Adipose tissue (tissue), 3 donors: Measurements from ENCODE around the gene VAV2. TPM values are rescaled to one million over a fixed set of nuclear protein-coding genes. Genes with fewer than 3 reads are reported as not detected.

Experiments
- H3K27ac ChIP-seq: one replicate; pipeline ENCODE4 v1.5.1; 2013; ENCODE audit warnings: low read depth, low read length
- WGBS, 3 donors: extraction: QIAGEN DNeasy Blood & Tissue Kit; methylation state at CpG; one replicate each; pipeline ENCODE4 v1.1.7; 2013; 5-methylcytosine and 5-hydroxymethylcytosine counted together
- polyA plus RNA-seq, 3 donors: library from polyadenylated mRNA; stranded (reverse); fragments of 200-250 nt; gene quantifications; one replicate each; pipeline ENCODE4 v1.2.3, GENCODE V29; 2013
- donor health status: healthy with polysubstance abuse.
- donor health status: Bipolar disorder and iron deficiency.
- donor health status: healthy.

The VAV2 gene
- polyA plus RNA-seq, 3 donors = 6.0 to 15.2 (median 6.9) TPM

DNA sequence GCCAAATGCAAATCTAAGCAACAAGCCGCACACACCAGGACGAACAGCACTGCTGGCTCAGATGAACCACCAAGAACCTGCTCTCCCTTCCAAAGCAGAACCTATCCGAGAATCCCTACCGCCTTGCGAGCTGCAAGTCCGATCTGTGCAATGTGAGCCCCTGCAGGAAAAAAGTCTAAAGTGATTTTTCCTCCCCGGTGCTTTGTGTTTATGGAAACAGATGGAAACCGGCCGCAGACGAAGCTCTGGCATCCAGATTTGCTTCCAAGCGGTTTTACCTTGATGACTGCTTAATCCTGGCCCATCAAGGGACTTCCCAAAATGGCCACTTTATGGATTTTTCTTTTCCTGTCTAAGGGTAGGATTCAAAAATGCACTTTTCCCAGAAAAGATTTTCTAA is 112.5 kb downstream of the VAV2 start:
- 86 to 93% (median 89%) methylated on average over 11 of the region's 11 CpGs for WGBS, 3 donors
- H3K27ac ChIP-seq = no peak overlapping the region

DNA sequence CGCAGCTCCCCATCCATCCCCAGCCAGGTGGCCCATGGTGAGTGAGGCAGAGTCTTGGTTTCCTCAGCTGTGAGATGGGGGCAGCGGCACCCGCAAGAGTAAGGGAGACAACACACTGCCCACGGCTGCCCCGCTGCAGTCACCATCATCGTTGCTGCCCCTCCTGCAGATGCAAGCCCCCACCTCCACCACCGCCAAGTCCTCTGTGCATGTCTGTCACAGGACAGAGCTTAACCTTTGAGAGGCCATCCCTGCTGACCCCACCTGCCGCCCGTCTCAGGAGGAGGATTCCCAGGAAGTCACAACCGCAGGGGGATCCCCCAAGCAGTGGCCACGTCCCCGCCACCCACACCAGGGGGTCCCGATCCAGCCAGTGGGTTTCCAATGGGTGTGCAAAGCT is 113.7 kb downstream of the VAV2 start:
- H3K27ac ChIP-seq = no peak overlapping the region
- WGBS, 3 donors = 90 to 94% (median 94%) methylated on average over 12 to 13 of the region's 13 CpGs

DNA sequence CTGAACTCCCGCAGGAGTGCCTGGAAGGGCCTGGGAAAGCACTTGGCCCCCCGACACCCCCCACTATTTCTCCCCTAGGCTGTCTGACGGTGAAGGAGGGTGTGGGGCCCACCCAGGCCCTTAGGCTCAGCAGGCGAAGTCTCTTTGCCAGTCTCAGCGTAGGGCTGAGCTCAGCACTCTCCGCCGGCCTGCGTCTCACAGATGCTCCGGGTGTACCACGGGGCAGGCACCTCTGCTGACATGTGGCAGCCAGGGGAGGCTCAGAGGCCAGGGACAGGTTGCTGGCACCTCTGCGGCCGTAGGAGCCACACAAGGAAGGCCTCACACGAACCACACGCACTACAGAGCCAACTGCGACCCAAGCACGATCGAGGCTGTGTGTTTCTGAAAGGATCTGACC is 114.2 kb downstream of the VAV2 start:
- WGBS, 3 donors = 87 to 97% (median 94%) methylated on average over 17 of the region's 17 CpGs
- H3K27ac ChIP-seq = no peak overlapping the region

- 78 to 87% (median 81%) methylated on average over 5 of the region's 5 CpGs for WGBS, 3 donors
- H3K27ac ChIP-seq = no peak overlapping the region
Measured at GRCh38 chr9:133877327-133877726, 114.8 kb downstream of the VAV2 start.

DNA sequence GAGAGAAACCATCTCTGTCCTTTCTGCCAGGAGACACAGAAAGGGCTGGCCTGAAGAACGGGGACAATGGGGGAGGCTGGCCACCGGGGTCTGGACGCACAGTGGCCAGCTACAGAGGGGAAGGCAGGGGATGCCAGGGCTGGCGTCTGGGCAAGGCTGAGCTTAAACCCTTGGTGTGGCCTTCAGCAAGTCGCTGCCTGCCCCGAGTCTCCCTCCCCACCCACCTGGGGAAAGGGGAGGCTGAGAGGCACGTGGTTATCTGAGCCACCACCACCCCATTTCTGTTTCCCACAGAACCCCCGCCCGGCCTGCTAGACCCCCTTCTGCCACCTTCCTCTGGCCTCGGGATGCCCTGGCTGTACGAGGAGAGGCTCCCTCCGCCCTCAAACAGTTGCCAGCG is 115.3 kb downstream of the VAV2 start:
- H3K27ac ChIP-seq = no peak overlapping the region
- 80 to 88% (median 84%) methylated on average over 12 to 13 of the region's 13 CpGs for WGBS, 3 donors

DNA sequence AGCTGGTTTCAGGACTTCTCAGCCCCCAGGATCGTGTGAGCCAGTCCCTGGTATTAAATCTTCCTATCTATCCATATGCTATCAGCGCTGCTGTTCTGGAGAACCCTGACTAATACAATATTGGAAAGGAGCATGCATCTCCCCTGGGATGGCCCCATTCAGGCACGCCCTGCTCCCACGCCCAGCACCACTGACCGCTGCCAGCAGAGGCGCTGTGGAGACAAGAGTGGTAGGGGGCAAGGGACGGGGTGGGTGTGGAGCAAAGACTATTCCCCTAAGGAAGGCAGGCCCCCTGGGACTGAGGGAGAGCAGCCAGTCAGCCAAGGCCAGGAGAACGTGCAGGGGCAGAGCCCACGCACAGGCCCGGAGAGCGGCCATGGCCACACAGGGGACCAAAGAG is 116.0 kb downstream of the VAV2 start:
- WGBS, 3 donors = 72 to 88% (median 73%) methylated on average over 11 of the region's 11 CpGs

DNA sequence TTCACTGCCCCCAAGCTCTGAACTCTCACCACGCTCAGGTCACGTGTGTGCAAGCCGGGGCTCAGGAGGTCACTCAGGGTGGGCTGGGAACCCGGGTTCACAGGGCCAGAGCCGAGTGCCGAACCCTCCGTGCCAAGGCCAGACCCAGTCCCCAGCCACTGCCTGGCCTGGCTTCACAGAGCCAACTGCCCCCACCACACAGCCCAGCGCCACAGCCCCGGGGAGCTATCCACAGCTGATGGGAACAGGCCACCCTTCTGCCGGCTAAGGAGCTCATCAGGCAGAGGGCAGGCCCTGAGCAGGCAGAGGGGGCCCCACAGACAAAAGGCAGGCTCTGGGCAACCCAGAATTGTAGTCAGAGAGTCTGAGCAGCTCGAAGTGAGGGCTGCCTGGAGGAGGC is 117.0 kb downstream of the VAV2 start:
- no peak overlapping the region for H3K27ac ChIP-seq
- 88 to 95% (median 89%) methylated on average over 11 of the region's 11 CpGs for WGBS, 3 donors

More for the DNA sequence above, 116.0 kb downstream of the VAV2 start:
- no peak overlapping the region for H3K27ac ChIP-seq

DNA sequence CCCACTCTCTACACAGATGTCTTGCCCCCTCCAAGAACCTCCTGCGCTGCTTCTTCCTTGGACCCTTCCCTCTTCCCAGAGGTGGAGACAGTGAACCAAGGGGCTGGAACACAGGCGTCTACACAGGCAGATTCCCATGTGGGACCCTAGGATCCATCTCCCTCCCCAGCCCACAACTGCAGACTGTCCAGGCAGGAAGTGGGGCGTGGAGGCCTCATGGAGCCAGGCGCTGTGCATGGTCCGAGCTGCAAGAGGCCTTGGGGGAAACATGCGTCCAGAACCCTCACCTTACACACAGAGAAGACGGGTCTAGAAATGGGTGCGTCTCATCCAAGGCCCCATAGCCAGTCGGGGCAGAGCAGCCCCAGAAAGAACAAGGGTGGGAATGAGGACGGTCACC is 117.5 kb downstream of the VAV2 start:
- 88 to 91% (median 90%) methylated on average over 9 to 10 of the region's 10 CpGs for WGBS, 3 donors

DNA sequence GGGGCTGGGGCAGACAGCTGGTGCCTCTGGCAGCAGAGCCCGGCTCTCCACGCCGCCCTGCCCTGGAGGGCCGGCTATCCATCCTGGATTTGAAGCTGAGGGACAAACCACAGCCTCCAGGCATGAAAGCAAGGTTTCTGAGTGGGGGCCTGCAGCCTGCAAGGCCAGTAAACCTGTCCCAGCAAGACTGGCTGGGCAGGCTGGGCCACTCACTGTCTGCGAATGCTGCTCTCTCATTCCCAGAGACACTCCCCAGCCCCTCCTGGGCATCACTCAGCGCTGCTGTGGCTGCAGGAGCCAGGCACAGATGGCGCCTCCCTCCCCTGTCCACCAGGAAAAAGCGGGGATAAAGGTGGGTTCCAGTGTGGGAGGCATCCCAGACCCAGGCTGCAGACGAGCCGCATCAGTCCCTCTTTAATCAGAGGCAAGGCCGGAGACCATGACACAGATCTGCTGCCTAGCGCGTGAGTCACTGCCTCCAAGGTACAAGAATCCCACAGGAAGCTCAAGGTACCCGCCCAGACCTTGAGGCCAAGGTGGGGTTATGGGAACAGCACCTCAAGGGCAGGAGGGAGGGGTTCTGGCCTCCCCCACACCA is 118.0 kb downstream of the VAV2 start:
- no peak overlapping the region for H3K27ac ChIP-seq
- WGBS, 3 donors = 87 to 93% (median 88%) methylated on average over 14 of the region's 14 CpGs

More for the DNA sequence above, 117.5 kb downstream of the VAV2 start:
- no peak overlapping the region for H3K27ac ChIP-seq

- H3K27ac ChIP-seq = no peak overlapping the region
- WGBS, 3 donors = 77 to 89% (median 80%) methylated on average over 9 of the region's 9 CpGs
Measured at GRCh38 chr9:133873461-133873891, 118.6 kb downstream of the VAV2 start.

GRCh38 chr9:133873009-133873408 is 119.1 kb downstream of the VAV2 start:
- no peak overlapping the region for H3K27ac ChIP-seq
- 82 to 94% (median 83%) methylated on average over 9 of the region's 9 CpGs for WGBS, 3 donors

- 97% methylated on average over 12 of the region's 12 CpGs for WGBS, 3 donors
Measured at GRCh38 chr9:133870598-133871595, 121.2 kb downstream of the VAV2 start.

GRCh38 chr9:133869674-133870405 is 122.3 kb downstream of the VAV2 start:
- WGBS, 3 donors = 39 to 43% (median 40%) methylated on average over 19 of the region's 19 CpGs
- H3K27ac ChIP-seq = no peak overlapping the region

More at GRCh38 chr9:133870598-133871595, 121.2 kb downstream of the VAV2 start:
- H3K27ac ChIP-seq = no peak overlapping the region

DNA sequence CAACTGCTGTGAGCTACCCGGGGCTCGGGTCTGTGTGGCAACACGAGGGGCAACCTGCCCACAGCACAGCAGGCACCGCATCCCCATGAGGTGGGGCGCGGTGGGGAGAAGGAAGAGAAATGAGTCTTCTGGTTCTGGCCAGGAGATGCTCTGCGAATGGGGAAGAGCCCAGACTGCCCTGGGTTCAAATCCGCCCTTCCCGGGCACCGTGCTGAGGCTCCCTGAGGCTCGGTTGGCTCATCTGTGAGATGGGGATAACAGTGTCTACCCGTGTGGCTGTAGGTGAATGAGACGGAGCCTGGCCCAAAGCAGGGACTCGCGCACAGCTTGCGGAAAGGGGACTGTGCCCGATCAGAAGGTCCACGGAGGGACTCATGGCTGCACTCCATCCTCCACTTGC is 123.9 kb downstream of the VAV2 start:
- no peak overlapping the region for H3K27ac ChIP-seq
- WGBS, 3 donors = 90 to 97% (median 95%) methylated on average over 18 of the region's 18 CpGs

DNA sequence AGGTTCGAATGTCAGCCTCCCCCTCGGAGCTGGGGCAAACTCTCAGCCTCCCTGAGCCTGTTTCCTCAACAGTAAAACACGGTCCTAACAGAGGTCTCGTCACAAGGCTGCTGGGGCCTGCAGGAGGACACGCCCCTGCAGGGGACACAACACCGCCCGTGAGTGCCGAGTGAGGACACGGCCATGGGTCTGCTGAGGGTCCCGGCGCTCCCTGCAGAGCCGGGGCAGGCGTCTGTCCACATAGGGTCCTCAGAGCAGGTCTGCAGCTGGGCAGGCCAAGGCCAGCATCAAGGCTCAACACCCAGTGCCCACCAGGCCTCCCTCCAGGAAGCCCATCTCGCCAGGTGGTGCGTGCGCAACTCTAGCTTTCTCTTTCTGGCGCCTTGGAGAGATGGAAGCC is 125.2 kb downstream of the VAV2 start:
- WGBS, 3 donors = 92 to 95% (median 95%) methylated on average over 17 of the region's 17 CpGs
- no peak overlapping the region for H3K27ac ChIP-seq

- H3K27ac ChIP-seq = no peak overlapping the region
- WGBS, 3 donors = 58 to 76% (median 67%) methylated on average over 13 to 16 of the region's 16 CpGs
Measured at GRCh38 chr9:133864011-133864410, 128.1 kb downstream of the VAV2 start.

- H3K27ac ChIP-seq = no peak overlapping the region
- WGBS, 3 donors = 76 to 86% (median 80%) methylated on average over 19 of the region's 19 CpGs
Measured at GRCh38 chr9:133863257-133863592, 128.9 kb downstream of the VAV2 start.

GRCh38 chr9:133862585-133863256 is 129.4 kb downstream of the VAV2 start:
- no peak overlapping the region for H3K27ac ChIP-seq
- WGBS, 3 donors = 19 to 76% (median 30%) methylated on average over 28 of the region's 28 CpGs
